IMR-90 (cell line): Measurements from ENCODE around the gene EFCAB10. TPM values are rescaled to one million over a fixed set of nuclear protein-coding genes. Genes with fewer than 3 reads are reported as not detected.

Source experiments
- ATAC-seq: fragments of 200-7000 bp; cut with Tn5 transposase; 2 replicates; pipeline ENCODE4 v1.9.1; 2020; ENCODE audit warnings: low read depth, mild to moderate bottlenecking, moderate library complexity
- BruUV-seq: library from RNA; stranded (reverse); fragments of 400-500 nt; replicated peaks from 2 replicates; lab custom pipeline; 2021; lab: Mats Ljungman, UMichigan
- CTCF ChIA-PET: fragments of 300-600 bp; formaldehyde crosslinking; extraction: SDS; loops from one replicate; lab custom pipeline; 2021; ENCODE audit warnings: antibody characterized with exemption; lab: Yijun Ruan, JAX
- POLR2A ChIA-PET: fragments of 300-600 bp; sonication (Branson Sonifier 250); formaldehyde crosslinking; loops from one replicate; lab custom pipeline; 2022; ENCODE audit warnings: antibody characterized with exemption; ENCODE audit not compliant: unreplicated experiment; lab: Charles Lee
- DNase-seq: peaks from one replicate; pipeline ENCODE4 v3.0.0; 2013
- H2AFZ ChIP-seq: replicated peaks from 2 replicates; pipeline ENCODE3; 2013; ENCODE audit warnings: low read length, mild to moderate bottlenecking; ENCODE audit not compliant: poor library complexity
- H2AK5ac ChIP-seq: 2 replicates; pipeline ENCODE4 v1.6.1; 2013; ENCODE audit warnings: low read depth, low read length, inconsistent platforms
- H2AK9ac ChIP-seq: replicated peaks from 2 replicates; pipeline ENCODE3; 2013; ENCODE audit warnings: mild to moderate bottlenecking, low read depth, low read length, moderate library complexity; ENCODE audit not compliant: poor library complexity
- H2BK120ac ChIP-seq: 2 replicates; pipeline ENCODE4 v1.6.1; 2013; ENCODE audit warnings: low read depth, low read length, inconsistent platforms
- H2BK15ac ChIP-seq: 3 replicates; pipeline ENCODE4 v1.6.1; 2013; ENCODE audit warnings: low read depth, low read length, inconsistent platforms
- H2BK20ac ChIP-seq: 2 replicates; pipeline ENCODE4 v1.6.1; 2013; ENCODE audit warnings: low read depth, mild to moderate bottlenecking, inconsistent platforms, low read length, moderate library complexity
- H2BK5ac ChIP-seq: 2 replicates; pipeline ENCODE4 v1.6.1; 2013; ENCODE audit warnings: mild to moderate bottlenecking, low read depth, low read length, inconsistent platforms; ENCODE audit not compliant: poor library complexity, severe bottlenecking
- H3K14ac ChIP-seq: replicated peaks from 2 replicates; pipeline ENCODE4 v1.6.1; 2013; ENCODE audit warnings: low read depth, low read length, inconsistent platforms
- H3K18ac ChIP-seq: 2 replicates; pipeline ENCODE4 v1.6.1; 2013; ENCODE audit warnings: low read depth, low read length, control low read depth
- H3K23ac ChIP-seq: 2 replicates; pipeline ENCODE4 v1.6.1; 2013; ENCODE audit warnings: low read depth, low read length, inconsistent platforms
- H3K27ac ChIP-seq: 2 replicates; pipeline ENCODE4 v1.5.1; 2013; ENCODE audit warnings: mild to moderate bottlenecking, control low read depth, low read length; ENCODE audit not compliant: insufficient read depth
- H3K27me3 ChIP-seq: 2 replicates; pipeline ENCODE4 v1.6.1; 2013; ENCODE audit warnings: low read length; ENCODE audit not compliant: control insufficient read depth, insufficient read depth
- H3K36me3 ChIP-seq: 2 replicates; pipeline ENCODE4 v1.6.1; 2013; ENCODE audit warnings: low read length, mixed read lengths; ENCODE audit not compliant: control insufficient read depth, insufficient read depth
- H3K4ac ChIP-seq: 2 replicates; pipeline ENCODE4 v1.6.1; 2013; ENCODE audit warnings: low read depth, low read length, inconsistent platforms
- H3K4me1 ChIP-seq: 2 replicates; pipeline ENCODE4 v1.6.1; 2013; ENCODE audit warnings: low read length, mixed read lengths; ENCODE audit not compliant: control insufficient read depth, insufficient read depth
- H3K4me2 ChIP-seq: 2 replicates; pipeline ENCODE4 v1.6.1; 2013; ENCODE audit warnings: low read depth, mild to moderate bottlenecking, control low read depth, low read length, moderate library complexity
- H3K4me3 ChIP-seq: 2 replicates; pipeline ENCODE4 v1.5.1; 2013; ENCODE audit warnings: low read depth, mild to moderate bottlenecking, control low read depth, low read length, moderate library complexity; ENCODE audit not compliant: insufficient read depth
- H3K56ac ChIP-seq: 2 replicates; pipeline ENCODE4 v1.6.1; 2013; ENCODE audit warnings: low read length, inconsistent platforms; ENCODE audit not compliant: insufficient read depth; ENCODE audit errors: extremely low read depth
- H3K79me1 ChIP-seq, 2 experiments: 2 replicates each; pipeline ENCODE4 v1.6.1; 2013; ENCODE audit warnings: low read length in 2 of 2, inconsistent platforms in 1 of 2, low read depth in 1 of 2
- H3K9ac ChIP-seq: 2 replicates; pipeline ENCODE4 v1.6.1; 2013; ENCODE audit warnings: low read depth, low read length, control low read depth
- H3K9me1 ChIP-seq: 2 replicates; pipeline ENCODE4 v1.6.1; 2013; ENCODE audit warnings: low read length, inconsistent platforms; ENCODE audit not compliant: insufficient read depth
- H3K9me3 ChIP-seq: 2 replicates; pipeline ENCODE4 v1.6.1; 2013; ENCODE audit warnings: low read length; ENCODE audit not compliant: control insufficient read depth, insufficient read depth
- H4K20me1 ChIP-seq: 2 replicates; pipeline ENCODE4 v1.6.1; 2013; ENCODE audit warnings: low read length, inconsistent platforms; ENCODE audit not compliant: insufficient read depth
- H4K5ac ChIP-seq: 2 replicates; pipeline ENCODE4 v1.6.1; 2013; ENCODE audit warnings: mild to moderate bottlenecking, low read depth, low read length, control low read depth
- H4K8ac ChIP-seq, 2 experiments: 2 replicates each; pipeline ENCODE4 v1.6.1; 2013; ENCODE audit warnings: low read depth in 2 of 2, low read length in 2 of 2, control low read depth in 1 of 2, inconsistent platforms in 1 of 2
- H4K91ac ChIP-seq: 2 replicates; pipeline ENCODE4 v1.6.1; 2013; ENCODE audit warnings: low read depth, low read length, inconsistent platforms; ENCODE audit not compliant: insufficient read depth
- BHLHE40 ChIP-seq: fragments of 150-350 bp; IDR thresholded peaks from 2 replicates; pipeline ENCODE4 v1.6.1; 2016; ENCODE audit warnings: mild to moderate bottlenecking, low read depth, low read length
- CEBPB ChIP-seq: IDR thresholded peaks from 2 replicates; pipeline ENCODE4 v1.6.1; 2012; ENCODE audit warnings: low read depth, low read length, improper control_type of control experiment
- CHD1 ChIP-seq: IDR thresholded peaks from 2 replicates; pipeline ENCODE4 v1.6.1; 2012; ENCODE audit warnings: low read depth, low read length, improper control_type of control experiment
- CTCF ChIP-seq: conservative IDR thresholded peaks from 2 replicates; pipeline ENCODE4 v1.5.1; 2012; ENCODE audit warnings: mild to moderate bottlenecking, low read depth, low read length, improper control_type of control experiment
- ELK1 ChIP-seq: fragments of 150-350 bp; IDR thresholded peaks from 2 replicates; pipeline ENCODE4 v1.6.1; 2016; ENCODE audit warnings: low read depth, mild to moderate bottlenecking, low read length, moderate library complexity, borderline replicate concordance
- FOS ChIP-seq: fragments of 150-350 bp; IDR thresholded peaks from 2 replicates; pipeline ENCODE4 v1.6.1; 2016; ENCODE audit warnings: low read depth, low read length
- MAFK ChIP-seq: IDR thresholded peaks from 2 replicates; pipeline ENCODE4 v1.6.1; 2012; ENCODE audit warnings: low read depth, low read length, improper control_type of control experiment
- MAZ ChIP-seq: IDR thresholded peaks from 2 replicates; pipeline ENCODE4 v1.6.1; 2012; ENCODE audit warnings: low read depth, mild to moderate bottlenecking, low read length, improper control_type of control experiment, moderate library complexity, borderline replicate concordance
- MXI1 ChIP-seq: IDR thresholded peaks from 2 replicates; pipeline ENCODE4 v1.6.1; 2012; ENCODE audit warnings: low read depth, mild to moderate bottlenecking, low read length, moderate library complexity, borderline replicate concordance
- NFE2L2 ChIP-seq: fragments of 150-350 bp; IDR thresholded peaks from 2 replicates; pipeline ENCODE4 v1.6.1; 2016; ENCODE audit warnings: low read depth, mild to moderate bottlenecking, low read length
- POLR2A ChIP-seq: IDR thresholded peaks from 2 replicates; pipeline ENCODE4 v1.6.1; 2012; ENCODE audit warnings: mild to moderate bottlenecking, low read depth, low read length
- RAD21 ChIP-seq: IDR thresholded peaks from 2 replicates; pipeline ENCODE4 v1.6.1; 2012; ENCODE audit warnings: low read length, improper control_type of control experiment
- RCOR1 ChIP-seq: IDR thresholded peaks from 2 replicates; pipeline ENCODE4 v1.6.1; 2012; ENCODE audit warnings: mild to moderate bottlenecking, low read length, improper control_type of control experiment; ENCODE audit not compliant: insufficient replicate concordance
- RFX5 ChIP-seq: IDR thresholded peaks from 2 replicates; pipeline ENCODE4 v1.8.0; 2012; ENCODE audit warnings: low read depth, mild to moderate bottlenecking, low read length, moderate library complexity
- SMC3 ChIP-seq: fragments of 150-350 bp; IDR thresholded peaks from 2 replicates; pipeline ENCODE4 v1.6.1; 2016; ENCODE audit warnings: low read depth, mild to moderate bottlenecking, antibody characterized with exemption, low read length, moderate library complexity
- USF2 ChIP-seq: fragments of 150-350 bp; IDR thresholded peaks from 2 replicates; pipeline ENCODE4 v1.6.1; 2017; ENCODE audit warnings: mild to moderate bottlenecking, antibody characterized with exemption, low read length, low read depth
- WGBS, 2 experiments: methylation state at CpG; one replicate each; pipeline versions ENCODE4 v1.1.5 to v1.1.7; 2013; ENCODE audit warnings: missing lambda C conversion rate in 2 of 2; ENCODE audit not compliant: insufficient read length in 1 of 2; ENCODE audit errors: extremely low coverage in 2 of 2; 5-methylcytosine and 5-hydroxymethylcytosine counted together
- dilution Hi-C: fragments of 300-500 bp; cut with HindIII; formaldehyde crosslinking; loops from one replicate; pipeline ENCODE4 v1.14.3; 2018; ENCODE audit warnings: low sequenced_read_pairs; ENCODE audit not compliant: unreplicated experiment
- in situ Hi-C: fragments of 300-500 bp; cut with MboI; formaldehyde crosslinking; loops from 3 replicates; pipeline ENCODE4 v1.14.3; 2019; ENCODE audit warnings: low sequenced_read_pairs, inconsistent platforms, mixed read lengths
- intact Hi-C: fragments of 100-400 bp; cut with micrococcal nuclease; formaldehyde crosslinking; loops from 2 replicates; pipeline ENCODE4 v1.10.0; 2022
- polyA plus RNA-seq, 3 experiments: library from polyadenylated mRNA; depleted of rRNA; stranded (reverse); fragments of >200 nt; gene quantifications; 2 replicates each; pipeline ENCODE4 v1.2.3, GENCODE V29; 2012; ENCODE audit warnings: low replicate concordance in 1 of 3
- total RNA-seq: library from RNA; depleted of rRNA; stranded (reverse); fragments of >200 nt; gene quantifications from 2 replicates; pipeline ENCODE4 v1.2.3, GENCODE V29; 2012

Gene EFCAB10
- total and polyA plus RNA-seq, 2 of the 4 experiments (the other 2 are of a cell fraction): not detected

GRCh38 chr7:105594034-105594433 lies 12.7 kb upstream of the EFCAB10 start:
- Histone ChIP-seq H3K79me1 (no peaks in the 10 kb centered on the region), H2BK5ac (no peak overlapping the region), H3K23ac (no peak overlapping the region), H2AK9ac (no peak overlapping the region), H2BK15ac (no peak overlapping the region), H3K4me3 (no peak overlapping the region), H3K4ac (no peak overlapping the region), H3K9me3 (no peaks in the 10 kb centered on the region), H4K20me1 (no peaks in the 10 kb centered on the region), H4K5ac (no peak overlapping the region), H2BK120ac (no peak overlapping the region), H4K8ac (no peak overlapping the region), H3K56ac (no peak overlapping the region), H3K4me1 (no peaks in the 10 kb centered on the region), H3K27ac (no peak overlapping the region), H3K18ac (no peak overlapping the region), H3K9ac (no peak overlapping the region), H3K14ac (no peak overlapping the region), H3K9me1 (no peaks in the 10 kb centered on the region), H3K27me3 (peaks cover 7% of the 10 kb centered on the region; the same call in 1 of the 2 replicates), H4K91ac (no peak overlapping the region), H2AK5ac (no peak overlapping the region), H2AFZ (no peak overlapping the region), H2BK20ac (no peak overlapping the region), H3K4me2 (no peak overlapping the region), H3K36me3 (no peaks in the 10 kb centered on the region)
- TF ChIP-seq RCOR1 (no peak), MAFK (no peak), ELK1 (no peak), RFX5 (no peak), RAD21 (no peak), FOS (no peak), CEBPB (no peak), MXI1 (no peak), POLR2A (no peak), BHLHE40 (no peak), MAZ (no peak), NFE2L2 (no peak), CTCF (no peak), USF2 (no peak), CHD1 (no peak), SMC3 (no peak)
- ATAC-seq (no peak), DNase-seq (no peak)
- POLR2A ChIA-PET: no interaction called here
- WGBS, 2 experiments: no CpG with 5 or more reads among the region's 3 CpGs
- intact Hi-C loops (no loop called here), in situ Hi-C loops (no loop called here), dilution Hi-C loops (no loop called here)
- no TSS peak for BruUV-seq
- CTCF ChIA-PET: interaction anchor here (0.5 kb wide), 1 partner anchor 60 kb away, joined by 4 read pairs; no protein-coding TSS in a partner anchor
